Adipose tissue (tissue), 3 donors: Measurements from ENCODE around the gene GMCL1. TPM values are rescaled to one million over a fixed set of nuclear protein-coding genes. Genes with fewer than 3 reads are reported as not detected.

Source experiments
- H3K27ac ChIP-seq: one replicate; pipeline ENCODE4 v1.5.1; 2013; ENCODE audit warnings: low read depth, low read length
- WGBS, 3 donors: extraction: QIAGEN DNeasy Blood & Tissue Kit; methylation state at CpG; one replicate each; pipeline ENCODE4 v1.1.7; 2013; 5-methylcytosine and 5-hydroxymethylcytosine counted together
- polyA plus RNA-seq, 3 donors: library from polyadenylated mRNA; stranded (reverse); fragments of 200-250 nt; gene quantifications; one replicate each; pipeline ENCODE4 v1.2.3, GENCODE V29; 2013
- donor health status: healthy with polysubstance abuse.
- donor health status: Bipolar disorder and iron deficiency.
- donor health status: healthy.

GMCL1 gene
- polyA plus RNA-seq, 3 donors = 5.8 to 9.2 (median 8.8) TPM

- H3K27ac ChIP-seq = no peak overlapping the region
These were observed 82.6 kb downstream of the GMCL1 start for GRCh38 chr2:69911985-69912563.

GRCh38 chr2:69914164-69914949, 84.9 kb downstream of the GMCL1 start:
- 0% methylated on average over 56 of the region's 56 CpGs for WGBS, 3 donors
- H3K27ac ChIP-seq = peak overlapping the region; percentile 95

More at GRCh38 chr2:69911985-69912563, 82.6 kb downstream of the GMCL1 start:
- 1 to 5% (median 1%) methylated on average over 2 of the region's 2 CpGs for WGBS, 3 donors

- 0 to 1% (median 0%) methylated on average over 78 to 81 of the region's 81 CpGs for WGBS, 3 donors
- H3K27ac ChIP-seq = peak within 1 kb of the TSS; percentile 95
These were observed 85.8 kb downstream of the GMCL1 start, which contains the start of gene MXD1 for GRCh38 chr2:69914950-69915945. MXD1 (plus strand) TSS chr2:69915109; CDS start chr2:69915331, 222 bp downstream.

GRCh38 chr2:69916106-69916505, 86.6 kb downstream of the GMCL1 start:
- WGBS, 3 donors = 29 to 42% (median 37%) methylated on average over 2 of the region's 2 CpGs
- no peak overlapping the region for H3K27ac ChIP-seq

DNA sequence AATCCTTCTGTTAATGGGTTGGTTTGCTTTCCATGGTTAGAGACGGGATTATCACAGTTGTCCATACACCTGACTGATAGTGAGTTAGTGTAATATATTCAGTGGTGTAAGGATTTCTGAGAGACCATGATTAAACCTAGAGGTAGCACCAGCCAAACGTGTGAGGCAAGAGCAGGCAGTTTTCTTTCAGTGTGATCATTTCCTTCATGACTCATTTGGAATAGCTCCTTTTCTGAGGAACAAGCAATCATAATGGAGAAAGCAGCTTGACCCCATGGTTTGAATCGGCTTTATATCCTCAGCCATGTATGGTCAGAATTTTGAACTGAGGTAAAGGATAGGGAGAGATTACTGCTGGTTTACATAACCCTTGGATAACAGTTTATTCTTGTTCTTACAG, 88.4 kb downstream of the GMCL1 start:
- 44 to 56% (median 45%) methylated on average over 3 of the region's 3 CpGs for WGBS, 3 donors
- no peak overlapping the region for H3K27ac ChIP-seq

- 29 to 80% (median 31%) methylated on average over 3 of the region's 3 CpGs for WGBS, 3 donors
- no peak overlapping the region for H3K27ac ChIP-seq
These were observed 88.9 kb downstream of the GMCL1 start for GRCh38 chr2:69918401-69918800.

GRCh38 chr2:69923116-69923515, 93.7 kb downstream of the GMCL1 start:
- WGBS, 3 donors = 97 to 98% (median 97%) methylated on average over 3 of the region's 3 CpGs
- H3K27ac ChIP-seq = no peak overlapping the region

DNA sequence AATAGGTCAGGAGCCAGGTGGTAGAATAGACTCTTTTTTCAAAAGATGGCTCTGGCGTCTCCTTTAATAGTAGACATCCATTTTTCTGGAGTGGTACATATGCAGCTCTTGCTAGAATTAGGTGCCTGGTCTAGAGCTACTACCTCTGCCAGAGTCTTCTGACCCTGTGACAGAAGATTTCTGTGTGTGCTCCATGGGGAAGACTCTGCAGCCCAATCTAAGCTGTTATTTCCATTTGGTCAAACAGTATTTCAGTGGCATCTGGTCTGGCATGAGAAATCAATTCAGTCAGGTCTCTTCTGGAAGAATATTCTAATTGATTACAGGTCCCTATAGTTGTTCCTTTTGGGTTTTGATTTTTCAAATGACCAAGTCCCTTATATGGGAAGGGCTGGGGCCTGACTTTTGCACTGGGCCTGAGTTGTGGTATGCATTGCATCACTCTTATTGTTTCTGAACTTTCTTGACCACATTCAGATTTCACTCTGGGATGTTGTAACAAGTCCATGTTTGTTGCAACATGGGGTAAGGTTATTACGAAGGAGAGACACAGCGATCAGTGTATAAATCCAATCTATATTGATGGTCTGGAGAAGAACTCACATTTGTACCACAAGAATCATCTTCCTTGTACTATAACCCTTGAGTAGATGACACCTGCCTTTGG, 97.5 kb downstream of the GMCL1 start:
- no peak overlapping the region for H3K27ac ChIP-seq
- WGBS, 3 donors = 42 to 92% (median 66%) methylated on average over 3 of the region's 3 CpGs

Other genes starting within 250 kb of the GMCL1 start
- gene AAK1, start 185.9 kb upstream of the GMCL1 start, polyA plus RNA-seq = 10 to 100 TPM in 2 of 3 donors, 1 to 10 TPM in 1; 7.9 to 14.6 (median 13.3) TPM
- gene ANXA4, start 87.5 kb upstream of the GMCL1 start, polyA plus RNA-seq = 100 to 1,000 TPM in 1 of 3 donors, 10 to 100 TPM in 2; 41.9 to 205 (median 62.0) TPM
- gene SNRNP27, start 64.3 kb downstream of the GMCL1 start, polyA plus RNA-seq = 10 to 100 TPM; 17.9 to 70.9 (median 57.8) TPM
- 10 to 100 TPM in 2 of 3 donors, 1 to 10 TPM in 1; 2.1 to 16.8 (median 13.6) TPM for gene MXD1, start 85.4 kb downstream of the GMCL1 start, polyA plus RNA-seq
- 1 to 10 TPM in 2 of 3 donors, under 1 TPM in 1; 0.40 to 2.4 (median 1.2) TPM for gene ASPRV1, start 132.0 kb downstream of the GMCL1 start, polyA plus RNA-seq